Calu3 (cell line): ENCODE results near the gene FCAMR. TPM values are rescaled to one million over a fixed set of nuclear protein-coding genes. Genes with fewer than 3 reads are reported as not detected.

Experiments
- BruUV-seq: library from RNA; stranded (reverse); fragments of 400-500 nt; replicated peaks from 2 replicates; lab custom pipeline; 2021; lab: Mats Ljungman, UMichigan
- CTCF ChIA-PET: fragments of 300-600 bp; sonication (Branson Sonifier 250); formaldehyde crosslinking; loops from one replicate; lab custom pipeline; 2022; ENCODE audit warnings: antibody characterized with exemption; lab: Charles Lee
- DNase-seq: peaks from one replicate; pipeline ENCODE4 v3.0.0; 2022
- H3K27ac Mint-ChIP-seq: one replicate; pipeline ENCODE4 v1.8.0; 2022; ENCODE audit warnings: mixed read lengths; ENCODE audit not compliant: unreplicated experiment
- H3K27me3 Mint-ChIP-seq: one replicate; pipeline ENCODE4 v1.8.0; 2022; ENCODE audit warnings: mixed read lengths; ENCODE audit not compliant: unreplicated experiment
- H3K36me3 Mint-ChIP-seq: one replicate; pipeline ENCODE4 v1.8.0; 2022; ENCODE audit warnings: mild to moderate bottlenecking, moderate library complexity, mixed read lengths; ENCODE audit not compliant: insufficient read depth, unreplicated experiment
- H3K4me1 Mint-ChIP-seq: one replicate; pipeline ENCODE4 v1.8.0; 2022; ENCODE audit warnings: mild to moderate bottlenecking, low read depth, mixed read lengths; ENCODE audit not compliant: unreplicated experiment
- H3K4me3 Mint-ChIP-seq: one replicate; pipeline ENCODE4 v1.8.0; 2022; ENCODE audit warnings: mild to moderate bottlenecking, low read depth, moderate library complexity, mixed read lengths; ENCODE audit not compliant: unreplicated experiment
- H3K9me3 Mint-ChIP-seq: one replicate; pipeline ENCODE4 v1.8.0; 2022; ENCODE audit warnings: low read depth, mixed read lengths; ENCODE audit not compliant: unreplicated experiment
- CTCF ChIP-seq: fragments of 200-600 bp; IDR thresholded peaks from one replicate; pipeline ENCODE4 v1.8.0; 2022; ENCODE audit warnings: antibody characterized with exemption; ENCODE audit not compliant: unreplicated experiment
- intact Hi-C: fragments of 100-400 bp; cut with micrococcal nuclease; formaldehyde crosslinking; loops from one replicate; pipeline ENCODE4 v1.10.0; 2022; ENCODE audit not compliant: unreplicated experiment
- total RNA-seq: library from RNA; stranded (reverse); gene quantifications from 2 replicates; pipeline ENCODE4 v1.2.3, GENCODE V29; 2022

FCAMR gene
- total RNA-seq, 1 experiment from 2014 or later, result not detected

- peaks cover 9% of the 10 kb centered on the region for H3K9me3 Mint-ChIP-seq
- no peak for TF ChIP-seq CTCF
- no peak for DNase-seq
- CTCF ChIA-PET, result interaction anchor here (1.5 to 2.9 kb wide), 3 partner anchors 10 to 42 kb away, joined by 3 to 25 read pairs (median 10); partner anchors contain the start of gene PFKFB2
- intact Hi-C loops, result no loop called here
- H3K27ac Mint-ChIP-seq, result peak overlapping the region; percentile 68
- H3K27me3 Mint-ChIP-seq, result no peaks in the 10 kb centered on the region
- no TSS peak for BruUV-seq
- H3K36me3 Mint-ChIP-seq, result peaks cover 39% of the 10 kb centered on the region
- H3K4me1 Mint-ChIP-seq, result peaks cover 94% of the 10 kb centered on the region
- no peak overlapping the region for H3K4me3 Mint-ChIP-seq
Measured at GRCh38 chr1:207010726-207011125, 40.5 kb upstream of the FCAMR start.

GRCh38 chr1:207009945-207010344 lies 39.7 kb upstream of the FCAMR start:
- Mint-ChIP-seq H3K4me3 (peak overlapping the region; percentile 8), H3K27me3 (no peaks in the 10 kb centered on the region), H3K4me1 (peaks cover 94% of the 10 kb centered on the region), H3K27ac (peak overlapping the region; percentile 68), H3K9me3 (peaks cover 9% of the 10 kb centered on the region), H3K36me3 (peaks cover 42% of the 10 kb centered on the region)
- CTCF ChIA-PET, result interaction anchor here (1.0 to 2.9 kb wide), 8 partner anchors 10 to 43 kb away, joined by 3 to 25 read pairs (median 4); partner anchors contain the start of genes C1orf116 and PFKFB2
- intact Hi-C loops, result loop anchor here (5.0 to 10.0 kb wide), 2 partner anchors 45 to 58 kb away; partner anchors contain the start of genes PFKFB2 and YOD1
- TSS peak; percentile 72 for BruUV-seq
- DNase-seq, result no peak
- TF ChIP-seq CTCF, result no peak

- H3K36me3 Mint-ChIP-seq, result peaks cover 46% of the 10 kb centered on the region
- no peaks in the 10 kb centered on the region for H3K27me3 Mint-ChIP-seq
- TF ChIP-seq CTCF, result no peak
- peaks cover 94% of the 10 kb centered on the region for H3K4me1 Mint-ChIP-seq
- H3K9me3 Mint-ChIP-seq, result peaks cover 9% of the 10 kb centered on the region
- H3K4me3 Mint-ChIP-seq, result peak overlapping the region; percentile 8
- peak; percentile 79 for DNase-seq
- H3K27ac Mint-ChIP-seq, result peak overlapping the region; percentile 68
- TSS peak; percentile 26 for BruUV-seq
- CTCF ChIA-PET, result interaction anchor here (0.6 to 2.9 kb wide), 9 partner anchors 11 to 44 kb away, joined by 3 to 25 read pairs (median 4); partner anchors contain the start of genes C1orf116 and PFKFB2
- intact Hi-C loops, result loop anchor here (5.0 to 10.0 kb wide), 2 partner anchors 45 to 57 kb away; partner anchors contain the start of genes PFKFB2 and YOD1
Measured at GRCh38 chr1:207009182-207009850, 39.1 kb upstream of the FCAMR start.

- CTCF ChIA-PET, result interaction anchor here (0.6 to 5.8 kb wide), 7 partner anchors 11 to 45 kb away, joined by 3 to 41 read pairs (median 5); partner anchors contain the start of genes C1orf116 and PFKFB2
- no peak for TF ChIP-seq CTCF
- no peaks in the 10 kb centered on the region for H3K27me3 Mint-ChIP-seq
- peaks cover 96% of the 10 kb centered on the region for H3K4me1 Mint-ChIP-seq
- peak overlapping the region; percentile 3 for H3K4me3 Mint-ChIP-seq
- peak; percentile 86 for DNase-seq
- BruUV-seq, result TSS peak; percentile 34
- peaks cover 7% of the 10 kb centered on the region for H3K9me3 Mint-ChIP-seq
- peak overlapping the region; percentile 88 for H3K27ac Mint-ChIP-seq
- peaks cover 46% of the 10 kb centered on the region for H3K36me3 Mint-ChIP-seq
- intact Hi-C loops, result loop anchor here (2.0 to 10.0 kb wide), 3 partner anchors 13 to 55 kb away; partner anchors contain the start of genes PFKFB2 and YOD1
Measured at GRCh38 chr1:207007352-207008033, 37.2 kb upstream of the FCAMR start.
